ENCODE data around the gene SUPV3L1. TPM values are rescaled to one million over a fixed set of nuclear protein-coding genes. Genes with fewer than 3 reads are reported as not detected.

The SUPV3L1 gene
- total and polyA plus RNA-seq, 4 donors = 14.1 to 21.7 (median 17.5) TPM

GRCh38 chr10:69229616-69229916, 49.5 kb downstream of the SUPV3L1 start:
- Histone ChIP-seq H3K27ac (ENCODE audit: low read depth in 1 of 2, low read length in 2 of 2) (no peak overlapping the region), H3K9ac (ENCODE audit: low read depth in 1 of 2, low read length in 2 of 2) (no peak overlapping the region), H3K4me3 (ENCODE audit: low read depth in 1 of 3, low read length in 3 of 3) (no peak overlapping the region), H3K27me3 (ENCODE audit: control insufficient read depth in 4 of 4, insufficient read depth in 4 of 4, low read length in 3 of 4) (no peaks in the 10 kb centered on the region), H3K9me3 (ENCODE audit: control insufficient read depth in 4 of 4, low read length in 3 of 4) (no peaks in the 10 kb centered on the region), H3K36me3 (ENCODE audit: control insufficient read depth in 4 of 4, insufficient read depth in 3 of 4, low read depth in 1 of 4, low read length in 3 of 4) (no peaks in the 10 kb centered on the region), H3K4me1 (ENCODE audit: control insufficient read depth in 4 of 4, insufficient read depth in 4 of 4, low read length in 3 of 4) (peaks cover 0 to 4% (median 0%) of the 10 kb centered on the region in 4 donors)
- no peak for DNase-seq (ENCODE audit: low spot score)
- TF ChIP-seq FOXA1 (IDR thresholded peaks at IDR 0.05) (no peak), CTCF (IDR thresholded peaks at IDR 0.05; ENCODE audit: low read depth, low read length, missing input control) (no peak), HNF4A (conservative IDR thresholded peaks at IDR 0.05) (no peak), SP1 (IDR thresholded peaks at IDR 0.05) (no peak), GABPA (IDR thresholded peaks at IDR 0.05 in 1 of 2, conservative IDR thresholded peaks at IDR 0.05 in 1 of 2) (no peak), ZBTB33 (IDR thresholded peaks at IDR 0.05) (no peak), JUND (IDR thresholded peaks at IDR 0.05) (no peak), RXRA (IDR thresholded peaks at IDR 0.05) (no peak), EGR1 (IDR thresholded peaks at IDR 0.05; ENCODE audit: low read depth in 2 of 2) (no peak), YY1 (IDR thresholded peaks at IDR 0.05) (no peak), FOXA2 (IDR thresholded peaks at IDR 0.05) (no peak)
- TF ChIP-seq, protein P1, sequence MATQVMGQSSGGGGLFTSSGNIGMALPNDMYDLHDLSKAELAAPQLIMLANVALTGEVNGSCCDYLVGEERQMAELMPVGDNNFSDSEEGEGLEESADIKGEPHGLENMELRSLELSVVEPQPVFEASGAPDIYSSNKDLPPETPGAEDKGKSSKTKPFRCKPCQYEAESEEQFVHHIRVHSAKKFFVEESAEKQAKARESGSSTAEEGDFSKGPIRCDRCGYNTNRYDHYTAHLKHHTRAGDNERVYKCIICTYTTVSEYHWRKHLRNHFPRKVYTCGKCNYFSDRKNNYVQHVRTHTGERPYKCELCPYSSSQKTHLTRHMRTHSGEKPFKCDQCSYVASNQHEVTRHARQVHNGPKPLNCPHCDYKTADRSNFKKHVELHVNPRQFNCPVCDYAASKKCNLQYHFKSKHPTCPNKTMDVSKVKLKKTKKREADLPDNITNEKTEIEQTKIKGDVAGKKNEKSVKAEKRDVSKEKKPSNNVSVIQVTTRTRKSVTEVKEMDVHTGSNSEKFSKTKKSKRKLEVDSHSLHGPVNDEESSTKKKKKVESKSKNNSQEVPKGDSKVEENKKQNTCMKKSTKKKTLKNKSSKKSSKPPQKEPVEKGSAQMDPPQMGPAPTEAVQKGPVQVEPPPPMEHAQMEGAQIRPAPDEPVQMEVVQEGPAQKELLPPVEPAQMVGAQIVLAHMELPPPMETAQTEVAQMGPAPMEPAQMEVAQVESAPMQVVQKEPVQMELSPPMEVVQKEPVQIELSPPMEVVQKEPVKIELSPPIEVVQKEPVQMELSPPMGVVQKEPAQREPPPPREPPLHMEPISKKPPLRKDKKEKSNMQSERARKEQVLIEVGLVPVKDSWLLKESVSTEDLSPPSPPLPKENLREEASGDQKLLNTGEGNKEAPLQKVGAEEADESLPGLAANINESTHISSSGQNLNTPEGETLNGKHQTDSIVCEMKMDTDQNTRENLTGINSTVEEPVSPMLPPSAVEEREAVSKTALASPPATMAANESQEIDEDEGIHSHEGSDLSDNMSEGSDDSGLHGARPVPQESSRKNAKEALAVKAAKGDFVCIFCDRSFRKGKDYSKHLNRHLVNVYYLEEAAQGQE (IDR thresholded peaks at IDR 0.05) = no peak
- TF ChIP-seq, protein P2, sequence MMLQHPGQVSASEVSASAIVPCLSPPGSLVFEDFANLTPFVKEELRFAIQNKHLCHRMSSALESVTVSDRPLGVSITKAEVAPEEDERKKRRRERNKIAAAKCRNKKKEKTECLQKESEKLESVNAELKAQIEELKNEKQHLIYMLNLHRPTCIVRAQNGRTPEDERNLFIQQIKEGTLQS (IDR thresholded peaks at IDR 0.05) = no peak
- 67% methylated on average over 8 of the region's 8 CpGs for WGBS

GRCh38 chr10:69230128-69230527, 50.1 kb downstream of the SUPV3L1 start:
- no peaks in the 10 kb centered on the region for H3K36me3 ChIP-seq (ENCODE audit: control insufficient read depth in 4 of 4, insufficient read depth in 3 of 4, low read depth in 1 of 4, low read length in 3 of 4)

More at GRCh38 chr10:69230128-69230527, 50.1 kb downstream of the SUPV3L1 start:
- DNase-seq (ENCODE audit: low spot score) = no peak
- H3K4me3 ChIP-seq (ENCODE audit: low read depth in 1 of 3, low read length in 3 of 3) = no peak overlapping the region
- TF ChIP-seq JUND (IDR thresholded peaks at IDR 0.05) (no peak), GABPA (IDR thresholded peaks at IDR 0.05 in 1 of 2, conservative IDR thresholded peaks at IDR 0.05 in 1 of 2) (no peak), RAD21 (IDR thresholded peaks at IDR 0.05) (no peak), HNF4A (conservative IDR thresholded peaks at IDR 0.05) (no peak), SP1 (IDR thresholded peaks at IDR 0.05) (no peak)
- TF ChIP-seq, protein P2 (IDR thresholded peaks at IDR 0.05) = no peak
- no peaks in the 10 kb centered on the region for H3K9me3 ChIP-seq (ENCODE audit: control insufficient read depth in 4 of 4, low read length in 3 of 4)
- peaks cover 0 to 2% (median 0%) of the 10 kb centered on the region in 4 donors for H3K4me1 ChIP-seq (ENCODE audit: control insufficient read depth in 4 of 4, insufficient read depth in 4 of 4, low read length in 3 of 4)
- 59% methylated on average over 5 of the region's 5 CpGs for WGBS
- H3K27me3 ChIP-seq (ENCODE audit: control insufficient read depth in 4 of 4, insufficient read depth in 4 of 4, low read length in 3 of 4) = no peaks in the 10 kb centered on the region
- H3K27ac ChIP-seq (ENCODE audit: low read depth in 1 of 2, low read length in 2 of 2) = no peak overlapping the region
- H3K9ac ChIP-seq (ENCODE audit: low read depth in 1 of 2, low read length in 2 of 2) = no peak overlapping the region
